SK-N-SH treated with all-trans-retinoic acid at 6 μM for 48 hours (cell line): ENCODE results near the gene APOB.

ENCODE experiments used
- ATAC-seq: fragments of 200-7000 bp; cut with Tn5 transposase; 3 replicates; pipeline ENCODE4 v1.9.1; 2020; ENCODE audit warnings: mild to moderate bottlenecking, moderate library complexity
- ARNTL ChIP-seq: fragments of 450-650 bp; formaldehyde crosslinking; IDR thresholded peaks from 2 replicates; pipeline ENCODE4 v1.5.0; 2020; ENCODE audit warnings: low read depth, mild to moderate bottlenecking, moderate library complexity, borderline replicate concordance
- BACH2 ChIP-seq: fragments of 250-450 bp; sonication (Bioruptor Pico); IDR thresholded peaks from 2 replicates; pipeline ENCODE4 v1.9.0; 2021; ENCODE audit warnings: mild to moderate bottlenecking, borderline replicate concordance
- CREB5 ChIP-seq: fragments of 250-450 bp; sonication (Bioruptor Pico); IDR thresholded peaks from 2 replicates; pipeline ENCODE4 v1.5.1; 2020; ENCODE audit warnings: low read depth, mild to moderate bottlenecking, moderate library complexity
- CSDC2 ChIP-seq: fragments of 250-450 bp; sonication (Bioruptor Pico); IDR thresholded peaks from 2 replicates; pipeline ENCODE4 v1.5.0; 2020; ENCODE audit warnings: mild to moderate bottlenecking, moderate library complexity
- CSRNP3 ChIP-seq: fragments of 250-450 bp; sonication (Bioruptor Pico); IDR thresholded peaks from 2 replicates; pipeline ENCODE4 v1.5.1; 2021; ENCODE audit warnings: mild to moderate bottlenecking, moderate library complexity
- ESRRG ChIP-seq: fragments of 250-450 bp; sonication (Bioruptor Pico); IDR thresholded peaks from 2 replicates; pipeline ENCODE4 v1.6.1; 2021; ENCODE audit warnings: mild to moderate bottlenecking
- GLIS3 ChIP-seq: fragments of 250-450 bp; sonication (Bioruptor Pico); IDR thresholded peaks from 2 replicates; pipeline ENCODE4 v1.5.0; 2020; ENCODE audit warnings: mild to moderate bottlenecking, moderate library complexity
- ISL1 ChIP-seq: fragments of 250-450 bp; sonication (Bioruptor Pico); IDR thresholded peaks from 2 replicates; pipeline ENCODE4 v2.1.2; 2022; ENCODE audit warnings: mild to moderate bottlenecking, moderate library complexity
- OSR1 ChIP-seq: fragments of 250-450 bp; sonication (Bioruptor Pico); IDR thresholded peaks from 2 replicates; pipeline ENCODE4 v1.8.0; 2022; ENCODE audit warnings: moderate library complexity, mild to moderate bottlenecking, inconsistent platforms
- PPARA ChIP-seq: fragments of 250-450 bp; sonication (Bioruptor Pico); IDR thresholded peaks from 2 replicates; pipeline ENCODE4 v1.5.0; 2020; ENCODE audit warnings: mild to moderate bottlenecking, borderline replicate concordance
- RARB ChIP-seq: fragments of 250-450 bp; sonication (Bioruptor Pico); IDR thresholded peaks from 2 replicates; pipeline ENCODE4 v1.8.0; 2021; ENCODE audit warnings: mild to moderate bottlenecking, moderate library complexity
- SNAI2 ChIP-seq: fragments of 250-450 bp; sonication (Bioruptor Pico); IDR thresholded peaks from 2 replicates; pipeline ENCODE4 v1.5.0; 2020; ENCODE audit warnings: mild to moderate bottlenecking, moderate library complexity
- TCF4 ChIP-seq: fragments of 250-450 bp; sonication (Bioruptor Pico); IDR thresholded peaks from 2 replicates; pipeline ENCODE4 v1.8.0; 2021; ENCODE audit warnings: mild to moderate bottlenecking, moderate library complexity, borderline replicate concordance
- TOX ChIP-seq: fragments of 250-450 bp; sonication (Bioruptor Pico); IDR thresholded peaks from 2 replicates; pipeline ENCODE4 v1.8.0; 2021; ENCODE audit warnings: mild to moderate bottlenecking, moderate library complexity, borderline replicate concordance
- ZC3H10 ChIP-seq: fragments of 250-450 bp; sonication (Bioruptor Pico); IDR thresholded peaks from 2 replicates; pipeline ENCODE4 v1.5.1; 2021; ENCODE audit warnings: mild to moderate bottlenecking, moderate library complexity
- ZFP3 ChIP-seq: fragments of 250-450 bp; sonication (Bioruptor Pico); IDR thresholded peaks from 2 replicates; pipeline ENCODE4 v1.5.0; 2020; ENCODE audit warnings: mild to moderate bottlenecking, moderate library complexity
- ZFP30 ChIP-seq: fragments of 450-650 bp; formaldehyde crosslinking; IDR thresholded peaks from 2 replicates; pipeline ENCODE4 v1.5.0; 2022; ENCODE audit warnings: mild to moderate bottlenecking, moderate library complexity
- ZNF565 ChIP-seq: fragments of 450-650 bp; formaldehyde crosslinking; conservative IDR thresholded peaks from 2 replicates; pipeline ENCODE4 v1.5.0; 2020; ENCODE audit warnings: low read depth, mild to moderate bottlenecking, moderate library complexity
- ZNF8 ChIP-seq: fragments of 450-650 bp; formaldehyde crosslinking; IDR thresholded peaks from 2 replicates; pipeline ENCODE4 v1.5.0; 2020; ENCODE audit warnings: mild to moderate bottlenecking, moderate library complexity
- TF ChIP-seq, protein P1 (sequence below): fragments of 250-450 bp; sonication (Bioruptor Pico); IDR thresholded peaks from 2 replicates; pipeline ENCODE4 v1.8.0; 2020; ENCODE audit warnings: mild to moderate bottlenecking, moderate library complexity, borderline replicate concordance
- TF ChIP-seq, protein P2 (sequence below): fragments of 250-450 bp; sonication (Bioruptor Pico); IDR thresholded peaks from 2 replicates; pipeline ENCODE4 v1.5.0; 2020; ENCODE audit warnings: mild to moderate bottlenecking, moderate library complexity

Gene APOB

DNA sequence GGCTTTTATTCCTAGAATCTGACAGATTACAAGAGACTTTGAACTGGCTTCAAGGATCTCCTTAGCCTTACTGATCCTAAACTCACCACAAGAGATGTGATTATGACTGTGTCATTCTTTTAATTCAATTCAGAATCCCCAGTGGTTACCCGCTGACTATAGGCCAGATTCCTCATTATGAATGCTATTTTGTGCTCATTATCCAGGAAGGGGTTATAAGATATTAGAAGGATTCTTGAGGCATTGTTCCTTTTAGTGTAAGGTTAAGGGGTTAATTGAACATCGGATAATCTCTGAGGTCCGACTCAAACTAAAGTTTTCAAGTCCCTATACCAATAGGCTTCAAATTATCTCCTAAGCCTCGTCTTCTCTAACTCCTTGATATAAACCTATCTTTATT lies 40.5 kb upstream of the APOB start:
- ATAC-seq: no peak
- TF ChIP-seq, protein P1, sequence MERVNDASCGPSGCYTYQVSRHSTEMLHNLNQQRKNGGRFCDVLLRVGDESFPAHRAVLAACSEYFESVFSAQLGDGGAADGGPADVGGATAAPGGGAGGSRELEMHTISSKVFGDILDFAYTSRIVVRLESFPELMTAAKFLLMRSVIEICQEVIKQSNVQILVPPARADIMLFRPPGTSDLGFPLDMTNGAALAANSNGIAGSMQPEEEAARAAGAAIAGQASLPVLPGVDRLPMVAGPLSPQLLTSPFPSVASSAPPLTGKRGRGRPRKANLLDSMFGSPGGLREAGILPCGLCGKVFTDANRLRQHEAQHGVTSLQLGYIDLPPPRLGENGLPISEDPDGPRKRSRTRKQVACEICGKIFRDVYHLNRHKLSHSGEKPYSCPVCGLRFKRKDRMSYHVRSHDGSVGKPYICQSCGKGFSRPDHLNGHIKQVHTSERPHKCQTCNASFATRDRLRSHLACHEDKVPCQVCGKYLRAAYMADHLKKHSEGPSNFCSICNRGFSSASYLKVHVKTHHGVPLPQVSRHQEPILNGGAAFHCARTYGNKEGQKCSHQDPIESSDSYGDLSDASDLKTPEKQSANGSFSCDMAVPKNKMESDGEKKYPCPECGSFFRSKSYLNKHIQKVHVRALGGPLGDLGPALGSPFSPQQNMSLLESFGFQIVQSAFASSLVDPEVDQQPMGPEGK: no peak
- TF ChIP-seq SNAI2 (CRISPR knock-in tag): no peak
- TF ChIP-seq CREB5 (CRISPR knock-in tag): no peak

DNA sequence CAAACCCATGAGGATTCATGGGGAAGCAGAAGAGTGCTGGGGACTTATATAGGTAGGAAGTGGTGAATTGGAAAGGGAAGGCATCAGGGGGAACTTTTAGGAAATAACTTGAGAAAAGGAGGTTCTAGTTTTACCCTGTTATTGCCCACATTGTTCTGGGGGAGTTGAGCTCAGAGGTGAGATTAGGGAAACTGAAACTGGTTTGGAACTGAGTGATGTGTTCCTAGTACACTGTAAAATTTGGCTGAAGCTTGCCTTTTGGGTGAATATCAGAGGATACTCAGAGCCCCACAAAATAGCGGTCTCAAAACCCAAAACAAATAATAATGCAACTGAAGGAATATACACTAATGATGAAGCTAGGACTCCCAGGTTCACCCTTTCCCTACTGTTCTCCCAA lies 39.6 kb upstream of the APOB start:
- no peak for TF ChIP-seq ZNF565 (CRISPR knock-in tag)
- no peak for TF ChIP-seq ARNTL (CRISPR knock-in tag)
- TF ChIP-seq GLIS3: no peak
- no peak for TF ChIP-seq RARB (CRISPR knock-in tag)
- TF ChIP-seq TOX (CRISPR knock-in tag): no peak
- no peak for TF ChIP-seq ZFP30
- no peak for TF ChIP-seq CSRNP3 (CRISPR knock-in tag)
- no peak for TF ChIP-seq ESRRG (CRISPR knock-in tag)
- TF ChIP-seq BACH2 (CRISPR knock-in tag): no peak
- TF ChIP-seq TCF4 (CRISPR knock-in tag): no peak
- no peak for TF ChIP-seq OSR1 (CRISPR knock-in tag)
- no peak for TF ChIP-seq CSDC2 (CRISPR knock-in tag)
- ATAC-seq: no peak

DNA sequence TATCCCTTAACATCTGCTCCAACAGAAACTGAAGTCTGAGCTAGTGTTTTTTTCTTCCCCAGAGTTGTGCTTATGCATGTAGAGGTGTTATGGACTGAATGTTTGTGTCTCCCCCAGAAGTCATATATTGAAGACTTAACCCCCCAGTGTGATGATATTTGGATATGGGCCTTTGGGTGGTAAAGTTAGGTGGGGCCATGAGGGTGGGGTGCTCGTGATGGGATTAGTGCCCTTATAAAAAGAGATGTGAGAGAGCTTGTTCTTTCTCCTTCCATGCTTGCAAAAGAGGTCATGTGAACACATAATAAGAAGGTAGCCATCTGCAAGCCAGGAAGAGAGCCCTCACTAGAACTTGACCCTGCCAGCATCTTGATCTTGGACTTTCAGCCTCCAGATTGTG lies 34.4 kb upstream of the APOB start:
- ATAC-seq: no peak
- TF ChIP-seq ZFP30 (no peak), ZNF565 (CRISPR knock-in tag) (no peak), CREB5 (CRISPR knock-in tag) (no peak), ISL1 (no peak), TOX (CRISPR knock-in tag) (no peak), ZNF8 (CRISPR knock-in tag) (no peak), RARB (CRISPR knock-in tag) (no peak), CSDC2 (CRISPR knock-in tag) (no peak), ARNTL (CRISPR knock-in tag) (no peak), ZFP3 (no peak), ZC3H10 (CRISPR knock-in tag) (no peak), PPARA (CRISPR knock-in tag) (no peak), TCF4 (CRISPR knock-in tag) (no peak), GLIS3 (no peak)
- TF ChIP-seq, protein P1: no peak
- TF ChIP-seq, protein P2, sequence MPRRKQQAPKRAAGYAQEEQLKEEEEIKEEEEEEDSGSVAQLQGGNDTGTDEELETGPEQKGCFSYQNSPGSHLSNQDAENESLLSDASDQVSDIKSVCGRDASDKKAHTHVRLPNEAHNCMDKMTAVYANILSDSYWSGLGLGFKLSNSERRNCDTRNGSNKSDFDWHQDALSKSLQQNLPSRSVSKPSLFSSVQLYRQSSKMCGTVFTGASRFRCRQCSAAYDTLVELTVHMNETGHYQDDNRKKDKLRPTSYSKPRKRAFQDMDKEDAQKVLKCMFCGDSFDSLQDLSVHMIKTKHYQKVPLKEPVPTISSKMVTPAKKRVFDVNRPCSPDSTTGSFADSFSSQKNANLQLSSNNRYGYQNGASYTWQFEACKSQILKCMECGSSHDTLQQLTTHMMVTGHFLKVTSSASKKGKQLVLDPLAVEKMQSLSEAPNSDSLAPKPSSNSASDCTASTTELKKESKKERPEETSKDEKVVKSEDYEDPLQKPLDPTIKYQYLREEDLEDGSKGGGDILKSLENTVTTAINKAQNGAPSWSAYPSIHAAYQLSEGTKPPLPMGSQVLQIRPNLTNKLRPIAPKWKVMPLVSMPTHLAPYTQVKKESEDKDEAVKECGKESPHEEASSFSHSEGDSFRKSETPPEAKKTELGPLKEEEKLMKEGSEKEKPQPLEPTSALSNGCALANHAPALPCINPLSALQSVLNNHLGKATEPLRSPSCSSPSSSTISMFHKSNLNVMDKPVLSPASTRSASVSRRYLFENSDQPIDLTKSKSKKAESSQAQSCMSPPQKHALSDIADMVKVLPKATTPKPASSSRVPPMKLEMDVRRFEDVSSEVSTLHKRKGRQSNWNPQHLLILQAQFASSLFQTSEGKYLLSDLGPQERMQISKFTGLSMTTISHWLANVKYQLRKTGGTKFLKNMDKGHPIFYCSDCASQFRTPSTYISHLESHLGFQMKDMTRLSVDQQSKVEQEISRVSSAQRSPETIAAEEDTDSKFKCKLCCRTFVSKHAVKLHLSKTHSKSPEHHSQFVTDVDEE (CRISPR knock-in tag): no peak
